Gastrocnemius medialis (tissue), 4 donors: Measurements from ENCODE around the gene TNC.

Source experiments
- CTCF ChIP-seq, 5 experiments: fragments of 450-650 bp in 3 of 5; fragments of 200-600 bp in 2 of 5; sonication (generic) in 2 of 5; IDR thresholded peaks in 4 of 5; conservative IDR thresholded peaks in 1 of 5; 1 replicate in 4 of 5; 2 replicates in 1 of 5; pipeline ENCODE4 v1.5.1; 2016 to 2019; ENCODE audit warnings: antibody characterized with exemption in 5 of 5, mild to moderate bottlenecking in 3 of 5, moderate library complexity in 3 of 5
- POLR2A ChIP-seq, 2 donors: fragments of 450-650 bp; IDR thresholded peaks; one replicate each; pipeline ENCODE4 v1.6.1; 2017; ENCODE audit warnings: antibody characterized with exemption in 2 of 2, mild to moderate bottlenecking in 2 of 2, moderate library complexity in 2 of 2

GRCh38 chr9:115104908-115105307, 13.0 kb downstream of the TNC start:
- no peak for TF ChIP-seq CTCF (IDR thresholded peaks at IDR 0.05 in 4 of 5, conservative IDR thresholded peaks at IDR 0.05 in 1 of 5)
- no peak for TF ChIP-seq POLR2A (IDR thresholded peaks at IDR 0.05)
